ENCODE measurements around the gene TSR3. TPM values are rescaled to one million over a fixed set of nuclear protein-coding genes. Genes with fewer than 3 reads are reported as not detected.

TSR3 gene
- total RNA-seq, 1 experiment from 2014 or later: 88.1 TPM

- in situ Hi-C loops (cut with HindIII; ENCODE audit: low sequenced_read_pairs): no loop called here
These were observed 36.3 kb downstream of the TSR3 start for GRCh38 chr16:1315081-1316032.

DNA sequence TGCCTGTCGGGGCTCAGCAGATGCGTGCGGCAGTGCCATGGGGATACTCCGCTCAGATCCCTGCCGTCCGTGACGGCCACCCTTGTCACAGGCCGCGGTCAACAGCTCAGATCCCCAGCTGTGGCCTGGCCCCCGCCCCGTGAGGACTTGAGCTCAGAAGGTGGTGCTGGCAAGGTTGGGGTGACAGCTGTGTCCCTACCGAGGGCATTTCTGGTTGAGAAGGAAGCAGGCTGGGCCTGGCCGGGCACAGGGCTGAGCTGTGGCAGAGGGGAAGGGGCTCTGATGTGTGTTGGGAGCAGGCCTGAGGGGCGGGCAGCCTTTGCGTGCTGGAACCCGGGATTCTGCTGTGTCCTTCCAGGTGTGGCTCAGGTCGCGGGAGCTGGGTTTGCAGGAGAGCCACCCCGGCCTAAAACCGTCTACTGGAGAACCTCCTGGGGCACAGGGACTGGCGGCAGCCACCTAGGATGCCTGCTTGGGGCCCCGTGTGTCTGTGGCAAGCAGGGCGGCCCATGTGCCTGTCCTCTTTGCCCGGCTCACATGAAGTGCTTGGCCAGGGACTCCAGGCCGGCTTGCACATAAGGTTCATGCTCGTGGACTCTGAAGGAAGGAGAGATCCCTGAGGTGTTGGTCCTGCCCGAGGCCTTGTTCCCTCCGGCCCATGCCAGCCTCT is 37.1 kb downstream of the TSR3 start:
- in situ Hi-C loops (cut with HindIII; ENCODE audit: low sequenced_read_pairs): no loop called here
- DNase-seq (ENCODE audit: low spot score): no peak

More at GRCh38 chr16:1315081-1316032, 36.3 kb downstream of the TSR3 start:
- DNase-seq (ENCODE audit: low spot score): no peak

GRCh38 chr16:1313721-1314369 is 37.8 kb downstream of the TSR3 start:
- in situ Hi-C loops (cut with HindIII; ENCODE audit: low sequenced_read_pairs): no loop called here

GRCh38 chr16:1312903-1313302 is 38.8 kb downstream of the TSR3 start:
- in situ Hi-C loops (cut with HindIII; ENCODE audit: low sequenced_read_pairs): no loop called here
- DNase-seq (ENCODE audit: low spot score): no peak

More at GRCh38 chr16:1313721-1314369, 37.8 kb downstream of the TSR3 start:
- no peak for DNase-seq (ENCODE audit: low spot score)

DNA sequence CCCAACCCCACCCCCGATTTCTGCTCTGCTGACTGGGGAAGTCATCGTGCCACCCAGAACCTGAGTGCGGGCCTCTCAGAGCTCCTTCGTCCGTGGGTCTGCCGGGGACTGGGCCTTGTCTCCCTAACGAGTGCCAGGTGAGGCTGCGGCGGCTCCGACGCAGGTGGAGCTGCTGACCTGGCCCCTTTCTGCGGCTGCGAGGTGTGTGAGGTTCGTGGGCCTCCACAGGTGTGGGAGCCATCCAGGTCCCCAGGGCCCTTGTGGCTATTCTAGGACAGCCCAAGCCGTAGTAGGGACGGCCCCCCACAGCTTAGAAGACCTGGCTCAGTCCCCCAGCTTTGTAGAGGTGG is 39.2 kb downstream of the TSR3 start:
- DNase-seq (ENCODE audit: low spot score): no peak
- in situ Hi-C loops (cut with HindIII; ENCODE audit: low sequenced_read_pairs): no loop called here

DNA sequence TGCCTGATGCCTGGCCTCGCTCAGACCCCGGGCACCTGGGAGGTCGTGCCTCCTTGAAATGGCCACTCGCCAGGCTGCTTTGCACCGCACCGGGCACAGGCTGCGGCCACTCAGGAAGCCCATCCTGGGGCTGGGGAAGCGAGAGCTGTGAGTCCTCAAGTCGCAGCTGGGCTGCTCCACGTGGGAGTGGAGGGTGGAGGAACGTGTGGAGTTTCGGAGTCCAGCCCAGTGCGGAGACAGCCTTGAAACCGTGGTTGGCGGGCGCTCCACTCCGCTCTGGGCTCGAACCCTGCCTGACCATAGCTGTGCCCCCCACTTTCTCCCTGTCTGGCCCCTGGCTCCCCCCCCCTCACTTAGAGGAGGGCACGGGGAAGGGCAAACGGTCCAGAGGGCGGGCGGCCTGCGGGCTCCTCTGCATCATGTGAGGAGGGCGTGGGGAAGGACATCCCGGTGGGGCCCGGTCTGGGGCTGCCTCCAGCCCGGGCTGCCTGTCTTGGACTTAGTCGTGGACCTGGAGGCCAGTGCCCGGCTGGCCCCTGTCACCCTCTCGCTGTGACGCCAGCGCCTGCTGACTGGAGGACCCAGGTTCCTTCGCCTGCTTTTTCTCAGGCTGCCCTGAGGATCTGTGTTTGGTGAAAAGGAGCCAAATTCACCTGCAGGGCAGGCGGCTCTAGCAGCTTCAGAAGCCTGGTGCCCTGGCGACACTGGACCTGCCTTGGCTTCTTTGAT is 39.8 kb downstream of the TSR3 start:
- DNase-seq (ENCODE audit: low spot score): no peak
- in situ Hi-C loops (cut with HindIII; ENCODE audit: low sequenced_read_pairs): no loop called here

- in situ Hi-C loops (cut with HindIII; ENCODE audit: low sequenced_read_pairs): no loop called here
- no peak for DNase-seq (ENCODE audit: low spot score)
These were observed 40.4 kb downstream of the TSR3 start for GRCh38 chr16:1311212-1311737.

DNA sequence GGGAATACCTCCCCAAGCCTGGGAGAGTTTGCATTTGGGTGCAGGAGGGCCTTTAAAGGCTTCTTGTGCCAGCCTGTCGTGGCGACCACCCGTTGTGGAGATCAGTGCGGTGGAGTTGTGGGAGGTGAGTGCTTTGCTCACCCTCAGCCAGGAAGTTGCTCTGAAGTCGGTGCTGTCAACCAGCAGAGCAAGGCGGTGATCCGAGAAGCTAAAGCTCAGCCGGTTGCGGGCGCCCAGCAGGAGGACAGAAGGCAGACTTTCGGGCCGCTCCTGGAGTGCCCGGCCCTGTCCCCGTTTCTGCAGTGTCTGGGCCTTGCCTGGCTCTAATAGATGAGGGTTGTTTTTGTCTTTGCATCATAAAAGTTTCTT is 40.9 kb downstream of the TSR3 start:
- in situ Hi-C loops (cut with HindIII; ENCODE audit: low sequenced_read_pairs): no loop called here
- no peak for DNase-seq (ENCODE audit: low spot score)

DNA sequence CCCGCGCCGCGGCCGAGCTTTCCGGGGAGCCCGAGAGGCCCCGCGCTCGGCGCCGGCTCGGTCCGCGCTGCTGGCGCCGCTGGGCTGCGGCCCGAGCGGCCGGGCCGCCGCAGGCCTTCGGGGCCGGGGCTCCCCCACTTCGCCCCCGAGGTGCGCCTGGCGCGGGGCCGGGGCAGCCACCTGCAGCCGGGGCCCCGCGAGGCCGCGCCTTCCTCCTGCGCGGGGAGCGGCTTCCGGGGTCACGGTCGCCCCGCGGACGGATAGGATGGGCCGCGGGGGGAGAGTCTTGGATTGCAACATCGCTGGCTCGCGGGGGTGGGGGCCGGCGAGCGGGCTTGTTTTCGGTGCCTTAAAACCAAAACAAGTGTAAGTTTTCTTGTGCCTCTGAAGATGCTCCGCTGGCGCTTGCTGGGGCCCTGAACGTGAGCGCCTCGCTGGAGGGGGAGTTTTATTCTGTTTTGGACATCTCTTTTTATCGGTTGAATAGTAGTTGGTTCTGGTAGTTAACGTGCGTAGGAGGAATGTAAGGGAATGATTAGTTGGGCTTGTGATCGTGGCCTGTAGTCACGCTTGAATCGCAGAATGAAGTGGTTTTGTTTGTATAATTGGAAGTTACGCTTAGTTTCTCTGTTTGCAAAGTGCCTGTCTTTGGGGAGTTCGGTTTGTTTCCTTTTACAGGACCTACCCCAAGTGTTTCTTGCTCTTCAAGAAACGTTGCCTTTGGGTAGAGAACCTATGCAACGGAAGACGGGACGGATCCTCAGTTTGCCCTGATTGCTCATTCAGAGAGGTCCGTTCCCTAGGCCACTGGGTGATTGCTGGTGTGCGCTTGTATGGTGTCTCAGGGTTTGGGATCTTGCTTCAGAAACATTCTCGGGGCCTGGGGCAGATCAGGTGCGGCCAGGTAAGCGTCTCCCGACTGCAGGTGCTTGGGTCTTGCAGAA is 41.5 kb downstream of the TSR3 start:
- DNase-seq (ENCODE audit: low spot score): no peak
- in situ Hi-C loops (cut with HindIII; ENCODE audit: low sequenced_read_pairs): no loop called here

GRCh38 chr16:1308977-1309885 is 42.4 kb downstream of the TSR3 start, which contains the start of gene UBE2I:
Gene UBE2I (plus strand): TSS chr16:1309636. CDS start chr16:1314031, 4,395 bp downstream.
- peak; percentile 97 for DNase-seq (ENCODE audit: low spot score)
- in situ Hi-C loops (cut with HindIII; ENCODE audit: low sequenced_read_pairs): no loop called here

DNA sequence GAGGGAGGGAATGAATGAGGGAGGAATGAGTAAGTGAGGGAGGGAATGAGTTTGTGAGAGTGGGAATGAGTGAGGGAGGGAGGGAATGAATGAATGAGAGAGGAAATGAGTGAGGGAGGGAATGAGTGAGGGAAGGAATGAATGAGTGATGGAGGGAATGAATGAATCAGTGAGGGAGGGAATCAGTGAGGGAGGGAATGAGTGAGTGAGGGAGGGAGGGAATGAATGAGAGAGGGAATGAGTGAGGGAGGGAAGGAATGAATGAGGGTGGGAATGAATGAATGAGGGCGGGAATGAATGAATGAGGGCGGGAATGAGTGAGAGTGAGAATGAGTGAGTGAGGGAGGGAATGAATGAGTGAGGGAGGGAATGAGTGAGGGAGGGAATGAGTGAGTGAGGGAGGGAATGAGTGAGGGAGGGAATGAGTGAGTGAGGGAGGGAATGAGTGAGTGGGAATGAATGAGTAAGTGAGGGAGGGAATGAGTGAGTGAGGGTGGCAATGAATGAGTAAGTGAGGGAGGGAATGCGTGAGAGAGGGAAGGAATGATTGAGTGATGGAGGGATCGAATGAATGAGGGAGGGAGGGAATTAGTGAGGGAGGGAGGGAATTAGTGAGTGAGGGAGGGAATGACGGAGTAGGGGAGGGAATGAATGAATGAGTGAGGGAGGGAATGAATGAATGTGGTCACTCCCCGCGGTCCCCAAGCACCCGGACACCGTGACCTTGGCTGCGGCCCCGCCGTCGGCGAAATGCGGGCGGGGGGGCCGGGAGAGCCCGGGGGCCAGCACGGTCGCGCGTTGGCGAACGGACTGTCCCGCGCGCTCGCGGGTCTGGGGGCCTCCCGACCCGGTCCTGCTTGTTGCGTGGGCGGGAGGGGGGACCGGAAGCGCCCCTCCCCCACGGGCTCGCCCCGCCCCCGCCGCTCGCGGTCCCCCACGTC is 43.4 kb downstream of the TSR3 start:
- in situ Hi-C loops (cut with HindIII; ENCODE audit: low sequenced_read_pairs): no loop called here
- no peak for DNase-seq (ENCODE audit: low spot score)

DNA sequence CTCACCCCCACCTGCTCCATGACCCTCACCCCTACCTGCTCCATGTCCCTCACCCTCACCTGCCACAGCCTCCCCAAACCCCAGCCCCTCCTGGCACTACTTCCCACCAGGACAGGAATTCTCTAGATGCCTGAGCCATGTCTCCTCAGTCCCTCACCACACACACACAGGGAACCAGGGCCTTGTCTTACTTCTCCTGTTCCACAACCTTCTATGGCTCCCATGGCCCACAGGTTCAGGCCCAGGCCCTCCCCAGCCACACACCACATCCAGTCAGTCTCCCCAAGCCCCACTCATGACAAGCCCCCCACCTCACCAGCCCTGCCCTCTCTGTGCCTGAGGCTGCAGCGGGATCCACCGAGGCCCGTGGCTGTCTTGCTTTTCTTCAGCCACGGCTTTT is 45.3 kb downstream of the TSR3 start:
- in situ Hi-C loops (cut with HindIII; ENCODE audit: low sequenced_read_pairs): no loop called here
- no peak for DNase-seq (ENCODE audit: low spot score)

DNA sequence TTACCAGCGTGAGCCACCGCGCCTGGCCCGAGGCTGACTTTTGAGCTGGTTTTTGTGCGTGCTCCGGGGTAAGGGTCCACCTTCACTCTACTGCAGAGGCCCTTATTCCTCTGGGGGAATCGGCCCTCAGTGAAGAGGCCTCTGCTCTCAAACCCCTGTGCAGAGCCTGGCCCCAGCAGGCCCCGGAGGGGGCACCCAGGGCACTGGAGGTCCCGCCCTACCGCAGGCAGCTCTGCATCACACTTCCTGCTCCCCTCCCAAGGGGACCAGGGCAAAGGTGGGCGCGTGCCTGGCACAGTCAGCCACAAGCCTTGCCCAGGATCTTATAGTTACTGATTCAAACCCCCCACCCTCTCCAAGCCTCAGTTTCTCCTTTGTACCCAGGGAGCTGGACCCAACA is 45.9 kb downstream of the TSR3 start:
- in situ Hi-C loops (cut with HindIII; ENCODE audit: low sequenced_read_pairs): no loop called here
- DNase-seq (ENCODE audit: low spot score): no peak

GRCh38 chr16:1301562-1301961 is 50.1 kb downstream of the TSR3 start:
- DNase-seq (ENCODE audit: low spot score): no peak

DNA sequence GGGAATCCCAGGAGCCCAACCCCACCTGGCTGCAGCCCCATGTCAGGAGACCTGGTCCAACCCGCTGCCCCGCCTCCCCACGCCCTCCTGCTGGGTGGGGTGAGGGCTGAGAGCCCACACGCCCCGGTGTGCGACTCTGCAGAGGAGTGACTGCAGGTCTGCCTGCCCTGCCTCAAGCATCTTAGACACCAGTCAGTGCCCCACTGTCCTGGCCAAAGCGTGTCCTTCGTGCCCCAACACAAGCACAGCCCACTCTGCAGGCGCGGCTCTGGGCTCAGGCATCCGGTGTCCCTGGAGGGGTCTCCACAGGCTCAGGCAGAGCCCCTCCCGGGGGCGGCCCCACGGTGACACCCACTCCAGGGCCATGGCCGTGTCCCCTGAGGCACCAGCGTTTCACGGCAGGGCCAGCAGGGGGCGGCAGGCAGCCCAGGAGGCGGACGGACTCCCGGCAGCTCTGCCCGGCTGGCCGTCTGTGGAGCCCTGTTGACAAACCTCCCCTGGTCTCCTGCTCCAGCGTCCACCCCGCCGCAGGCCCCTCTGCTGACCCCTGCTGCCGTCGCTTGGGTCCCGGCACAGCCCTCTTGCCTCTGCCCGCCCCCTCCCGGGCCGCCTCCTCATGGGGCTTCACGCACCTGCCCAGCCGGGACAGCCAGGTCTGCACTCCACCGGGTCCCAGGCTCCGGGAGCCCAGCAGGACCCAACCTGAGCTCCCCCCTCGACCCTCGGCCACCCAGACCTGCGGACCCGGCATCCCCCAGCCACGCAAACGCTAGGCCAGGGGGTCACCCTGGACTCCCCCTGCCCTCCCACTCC is 50.8 kb downstream of the TSR3 start:
- in situ Hi-C loops (cut with HindIII; ENCODE audit: low sequenced_read_pairs): no loop called here
- no peak for DNase-seq (ENCODE audit: low spot score)

More at GRCh38 chr16:1301562-1301961, 50.1 kb downstream of the TSR3 start:
- in situ Hi-C loops (cut with HindIII; ENCODE audit: low sequenced_read_pairs): no loop called here

Measured in G401 (cell line).